Activated B cell treated with CpG ODN at 0.5 μM for 24 hours (primary cell): ENCODE data around the gene SMG7. TPM values are rescaled to one million over a fixed set of nuclear protein-coding genes. Genes with fewer than 3 reads are reported as not detected.

ENCODE experiments used
- ATAC-seq: fragments of 200-7000 bp; cut with Tn5 transposase; one replicate; pipeline ENCODE4 v1.10.0; 2021; ENCODE audit warnings: low read depth, mild to moderate bottlenecking, moderate library complexity
- CTCF ChIA-PET: fragments of 350-600 bp; sonication (Branson Sonifier 250); formaldehyde crosslinking; loops from one replicate; lab custom pipeline; 2021; ENCODE audit warnings: antibody characterized with exemption; lab: Charles Lee
- POLR2A ChIA-PET: fragments of 350-600 bp; sonication (Branson Sonifier 250); formaldehyde crosslinking; loops from one replicate; lab custom pipeline; 2021; ENCODE audit warnings: antibody characterized with exemption; lab: Charles Lee
- DNase-seq: peaks from one replicate; pipeline ENCODE4 v3.0.0; 2022
- H3K27ac Mint-ChIP-seq: one replicate; pipeline ENCODE4 v1.8.0; 2020; ENCODE audit warnings: mixed read lengths
- H3K27me3 Mint-ChIP-seq: one replicate; pipeline ENCODE4 v1.8.0; 2021; ENCODE audit warnings: mixed read lengths
- H3K36me3 Mint-ChIP-seq: one replicate; pipeline ENCODE4 v1.8.0; 2021; ENCODE audit warnings: low read depth, mixed read lengths
- H3K4me1 Mint-ChIP-seq: one replicate; pipeline ENCODE4 v1.8.0; 2021; ENCODE audit warnings: mixed read lengths
- H3K4me3 Mint-ChIP-seq: one replicate; pipeline ENCODE4 v1.8.0; 2020; ENCODE audit warnings: mild to moderate bottlenecking, mixed read lengths
- H3K9me3 Mint-ChIP-seq: one replicate; pipeline ENCODE4 v1.8.0; 2020; ENCODE audit warnings: mixed read lengths
- CTCF ChIP-seq: fragments of 200-600 bp; IDR thresholded peaks from one replicate; pipeline ENCODE4 v1.8.0; 2022; ENCODE audit warnings: antibody characterized with exemption, mild to moderate bottlenecking
- intact Hi-C: fragments of 100-400 bp; cut with micrococcal nuclease; formaldehyde crosslinking; loops from one replicate; pipeline ENCODE4 v1.15.1; 2024
- total RNA-seq: library from RNA; stranded (reverse); gene quantifications from 2 replicates; pipeline ENCODE4 v1.2.3, GENCODE V29; 2022

Gene SMG7
- total RNA-seq, 1 donor from 2014 or later: 83.5 TPM

- intact Hi-C loops: no loop called here
- ChIA-PET POLR2A (no interaction called here), CTCF (no interaction called here)
- Mint-ChIP-seq H3K9me3 (no peaks in the 10 kb centered on the region), H3K27me3 (no peaks in the 10 kb centered on the region), H3K27ac (no peak overlapping the region), H3K4me3 (no peak overlapping the region), H3K4me1 (peaks cover 19% of the 10 kb centered on the region), H3K36me3 (peaks cover 76% of the 10 kb centered on the region)
- DNase-seq (no peak), ATAC-seq (no peak)
- no peak for TF ChIP-seq CTCF
Measured at GRCh38 chr1:183559061-183559460, 86.8 kb downstream of the SMG7 start.

GRCh38 chr1:183562701-183563100, 90.4 kb downstream of the SMG7 start:
- intact Hi-C loops: no loop called here
- peaks cover 70% of the 10 kb centered on the region for H3K36me3 Mint-ChIP-seq
- no peaks in the 10 kb centered on the region for H3K27me3 Mint-ChIP-seq
- H3K27ac Mint-ChIP-seq: no peak overlapping the region
- ATAC-seq (no peak), DNase-seq (no peak)
- no peak for TF ChIP-seq CTCF
- ChIA-PET POLR2A (interaction anchor here (0.7 kb wide), 2 partner anchors 15 to 489 kb away, joined by 3 to 5 read pairs; partner anchors contain the start of gene TSEN15), CTCF (interaction anchor here (1.4 kb wide), 1 partner anchor 18 kb away, joined by 4 read pairs; no protein-coding TSS in a partner anchor)
- no peaks in the 10 kb centered on the region for H3K9me3 Mint-ChIP-seq
- no peak overlapping the region for H3K4me3 Mint-ChIP-seq
- H3K4me1 Mint-ChIP-seq: peaks cover 11% of the 10 kb centered on the region

GRCh38 chr1:183565261-183565660, 93.0 kb downstream of the SMG7 start:
- no peak for TF ChIP-seq CTCF
- Mint-ChIP-seq H3K9me3 (no peaks in the 10 kb centered on the region), H3K4me3 (no peak overlapping the region), H3K4me1 (peaks cover 24% of the 10 kb centered on the region), H3K27me3 (no peaks in the 10 kb centered on the region), H3K36me3 (peaks cover 71% of the 10 kb centered on the region), H3K27ac (no peak overlapping the region)
- ChIA-PET POLR2A (interaction anchor here (0.6 kb wide), 1 partner anchor 1175 kb away, joined by 3 read pairs; no protein-coding TSS in a partner anchor), CTCF (no interaction called here)
- intact Hi-C loops: no loop called here
- ATAC-seq (no peak), DNase-seq (no peak)

GRCh38 chr1:183566026-183566425, 93.7 kb downstream of the SMG7 start:
- Mint-ChIP-seq H3K9me3 (no peaks in the 10 kb centered on the region), H3K27ac (no peak overlapping the region), H3K4me1 (peaks cover 24% of the 10 kb centered on the region), H3K27me3 (no peaks in the 10 kb centered on the region), H3K4me3 (no peak overlapping the region), H3K36me3 (peaks cover 69% of the 10 kb centered on the region)
- DNase-seq (no peak), ATAC-seq (no peak)
- CTCF ChIA-PET: no interaction called here
- TF ChIP-seq CTCF: no peak
- POLR2A ChIA-PET: interaction anchor here (1.0 to 1.4 kb wide), 2 partner anchors 43 to 68 kb away, joined by 3 to 4 read pairs; no protein-coding TSS in a partner anchor
- intact Hi-C loops: no loop called here

GRCh38 chr1:183567584-183567983, 95.3 kb downstream of the SMG7 start:
- CTCF ChIA-PET: interaction anchor here (0.9 to 1.2 kb wide), 3 partner anchors 42 to 88 kb away, joined by 3 read pairs; no protein-coding TSS in a partner anchor
- POLR2A ChIA-PET: interaction anchor here (0.8 to 2.6 kb wide), 3 partner anchors 13 to 22 kb away, joined by 3 to 11 read pairs (median 4); partner anchors contain the start of gene NCF2

More at GRCh38 chr1:183567584-183567983, 95.3 kb downstream of the SMG7 start:
- no peaks in the 10 kb centered on the region for H3K9me3 Mint-ChIP-seq
- ATAC-seq: peak; percentile 76
- peak overlapping the region; percentile 42 for H3K4me3 Mint-ChIP-seq
- intact Hi-C loops: no loop called here
- DNase-seq: no peak
- peak overlapping the region; percentile 64 for H3K27ac Mint-ChIP-seq
- H3K4me1 Mint-ChIP-seq: peaks cover 24% of the 10 kb centered on the region
- H3K27me3 Mint-ChIP-seq: no peaks in the 10 kb centered on the region
- H3K36me3 Mint-ChIP-seq: peaks cover 72% of the 10 kb centered on the region
- no peak for TF ChIP-seq CTCF
